IMR-90 (cell line): ENCODE results near the gene GPC6. TPM values are rescaled to one million over a fixed set of nuclear protein-coding genes. Genes with fewer than 3 reads are reported as not detected.
A peak's percentile ranks its signal among the peaks of the same experiment; 100 is the strongest.

Source experiments
- ATAC-seq: fragments of 200-7000 bp; cut with Tn5 transposase; 2 replicates; pipeline ENCODE4 v1.9.1; 2020; ENCODE audit warnings: low read depth, mild to moderate bottlenecking, moderate library complexity
- BruUV-seq: library from RNA; stranded (reverse); fragments of 400-500 nt; replicated peaks from 2 replicates; lab custom pipeline; 2021; lab: Mats Ljungman, UMichigan
- CTCF ChIA-PET: fragments of 300-600 bp; formaldehyde crosslinking; extraction: SDS; loops from one replicate; lab custom pipeline; 2021; ENCODE audit warnings: antibody characterized with exemption; lab: Yijun Ruan, JAX
- POLR2A ChIA-PET: fragments of 300-600 bp; sonication (Branson Sonifier 250); formaldehyde crosslinking; loops from one replicate; lab custom pipeline; 2022; ENCODE audit warnings: antibody characterized with exemption; ENCODE audit not compliant: unreplicated experiment; lab: Charles Lee
- DNase-seq: peaks from one replicate; pipeline ENCODE4 v3.0.0; 2013
- H2AFZ ChIP-seq: replicated peaks from 2 replicates; pipeline ENCODE3; 2013; ENCODE audit warnings: low read length, mild to moderate bottlenecking; ENCODE audit not compliant: poor library complexity
- H2AK5ac ChIP-seq: 2 replicates; pipeline ENCODE4 v1.6.1; 2013; ENCODE audit warnings: low read depth, low read length, inconsistent platforms
- H2AK9ac ChIP-seq: replicated peaks from 2 replicates; pipeline ENCODE3; 2013; ENCODE audit warnings: mild to moderate bottlenecking, low read depth, low read length, moderate library complexity; ENCODE audit not compliant: poor library complexity
- H2BK120ac ChIP-seq: 2 replicates; pipeline ENCODE4 v1.6.1; 2013; ENCODE audit warnings: low read depth, low read length, inconsistent platforms
- H2BK15ac ChIP-seq: 3 replicates; pipeline ENCODE4 v1.6.1; 2013; ENCODE audit warnings: low read depth, low read length, inconsistent platforms
- H2BK20ac ChIP-seq: 2 replicates; pipeline ENCODE4 v1.6.1; 2013; ENCODE audit warnings: low read depth, mild to moderate bottlenecking, inconsistent platforms, low read length, moderate library complexity
- H2BK5ac ChIP-seq: 2 replicates; pipeline ENCODE4 v1.6.1; 2013; ENCODE audit warnings: mild to moderate bottlenecking, low read depth, low read length, inconsistent platforms; ENCODE audit not compliant: poor library complexity, severe bottlenecking
- H3K14ac ChIP-seq: replicated peaks from 2 replicates; pipeline ENCODE4 v1.6.1; 2013; ENCODE audit warnings: low read depth, low read length, inconsistent platforms
- H3K18ac ChIP-seq: 2 replicates; pipeline ENCODE4 v1.6.1; 2013; ENCODE audit warnings: low read depth, low read length, control low read depth
- H3K23ac ChIP-seq: 2 replicates; pipeline ENCODE4 v1.6.1; 2013; ENCODE audit warnings: low read depth, low read length, inconsistent platforms
- H3K27ac ChIP-seq: 2 replicates; pipeline ENCODE4 v1.5.1; 2013; ENCODE audit warnings: mild to moderate bottlenecking, control low read depth, low read length; ENCODE audit not compliant: insufficient read depth
- H3K27me3 ChIP-seq: 2 replicates; pipeline ENCODE4 v1.6.1; 2013; ENCODE audit warnings: low read length; ENCODE audit not compliant: control insufficient read depth, insufficient read depth
- H3K36me3 ChIP-seq: 2 replicates; pipeline ENCODE4 v1.6.1; 2013; ENCODE audit warnings: low read length, mixed read lengths; ENCODE audit not compliant: control insufficient read depth, insufficient read depth
- H3K4ac ChIP-seq: 2 replicates; pipeline ENCODE4 v1.6.1; 2013; ENCODE audit warnings: low read depth, low read length, inconsistent platforms
- H3K4me1 ChIP-seq: 2 replicates; pipeline ENCODE4 v1.6.1; 2013; ENCODE audit warnings: low read length, mixed read lengths; ENCODE audit not compliant: control insufficient read depth, insufficient read depth
- H3K4me2 ChIP-seq: 2 replicates; pipeline ENCODE4 v1.6.1; 2013; ENCODE audit warnings: low read depth, mild to moderate bottlenecking, control low read depth, low read length, moderate library complexity
- H3K4me3 ChIP-seq: 2 replicates; pipeline ENCODE4 v1.5.1; 2013; ENCODE audit warnings: low read depth, mild to moderate bottlenecking, control low read depth, low read length, moderate library complexity; ENCODE audit not compliant: insufficient read depth
- H3K56ac ChIP-seq: 2 replicates; pipeline ENCODE4 v1.6.1; 2013; ENCODE audit warnings: low read length, inconsistent platforms; ENCODE audit not compliant: insufficient read depth; ENCODE audit errors: extremely low read depth
- H3K79me1 ChIP-seq, 2 experiments: 2 replicates each; pipeline ENCODE4 v1.6.1; 2013; ENCODE audit warnings: low read length in 2 of 2, inconsistent platforms in 1 of 2, low read depth in 1 of 2
- H3K9ac ChIP-seq: 2 replicates; pipeline ENCODE4 v1.6.1; 2013; ENCODE audit warnings: low read depth, low read length, control low read depth
- H3K9me1 ChIP-seq: 2 replicates; pipeline ENCODE4 v1.6.1; 2013; ENCODE audit warnings: low read length, inconsistent platforms; ENCODE audit not compliant: insufficient read depth
- H3K9me3 ChIP-seq: 2 replicates; pipeline ENCODE4 v1.6.1; 2013; ENCODE audit warnings: low read length; ENCODE audit not compliant: control insufficient read depth, insufficient read depth
- H4K20me1 ChIP-seq: 2 replicates; pipeline ENCODE4 v1.6.1; 2013; ENCODE audit warnings: low read length, inconsistent platforms; ENCODE audit not compliant: insufficient read depth
- H4K5ac ChIP-seq: 2 replicates; pipeline ENCODE4 v1.6.1; 2013; ENCODE audit warnings: mild to moderate bottlenecking, low read depth, low read length, control low read depth
- H4K8ac ChIP-seq, 2 experiments: 2 replicates each; pipeline ENCODE4 v1.6.1; 2013; ENCODE audit warnings: low read depth in 2 of 2, low read length in 2 of 2, control low read depth in 1 of 2, inconsistent platforms in 1 of 2
- H4K91ac ChIP-seq: 2 replicates; pipeline ENCODE4 v1.6.1; 2013; ENCODE audit warnings: low read depth, low read length, inconsistent platforms; ENCODE audit not compliant: insufficient read depth
- CEBPB ChIP-seq: IDR thresholded peaks from 2 replicates; pipeline ENCODE4 v1.6.1; 2012; ENCODE audit warnings: low read depth, low read length, improper control_type of control experiment
- MAZ ChIP-seq: IDR thresholded peaks from 2 replicates; pipeline ENCODE4 v1.6.1; 2012; ENCODE audit warnings: low read depth, mild to moderate bottlenecking, low read length, improper control_type of control experiment, moderate library complexity, borderline replicate concordance
- MXI1 ChIP-seq: IDR thresholded peaks from 2 replicates; pipeline ENCODE4 v1.6.1; 2012; ENCODE audit warnings: low read depth, mild to moderate bottlenecking, low read length, moderate library complexity, borderline replicate concordance
- RCOR1 ChIP-seq: IDR thresholded peaks from 2 replicates; pipeline ENCODE4 v1.6.1; 2012; ENCODE audit warnings: mild to moderate bottlenecking, low read length, improper control_type of control experiment; ENCODE audit not compliant: insufficient replicate concordance
- WGBS, 2 experiments: methylation state at CpG; one replicate each; pipeline versions ENCODE4 v1.1.5 to v1.1.7; 2013; ENCODE audit warnings: missing lambda C conversion rate in 2 of 2; ENCODE audit not compliant: insufficient read length in 1 of 2; ENCODE audit errors: extremely low coverage in 2 of 2; 5-methylcytosine and 5-hydroxymethylcytosine counted together
- dilution Hi-C: fragments of 300-500 bp; cut with HindIII; formaldehyde crosslinking; loops from one replicate; pipeline ENCODE4 v1.14.3; 2018; ENCODE audit warnings: low sequenced_read_pairs; ENCODE audit not compliant: unreplicated experiment
- in situ Hi-C: fragments of 300-500 bp; cut with MboI; formaldehyde crosslinking; loops from 3 replicates; pipeline ENCODE4 v1.14.3; 2019; ENCODE audit warnings: low sequenced_read_pairs, inconsistent platforms, mixed read lengths
- intact Hi-C: fragments of 100-400 bp; cut with micrococcal nuclease; formaldehyde crosslinking; loops from 2 replicates; pipeline ENCODE4 v1.10.0; 2022
- polyA plus RNA-seq, 3 experiments: library from polyadenylated mRNA; depleted of rRNA; stranded (reverse); fragments of >200 nt; gene quantifications; 2 replicates each; pipeline ENCODE4 v1.2.3, GENCODE V29; 2012; ENCODE audit warnings: low replicate concordance in 1 of 3
- total RNA-seq: library from RNA; depleted of rRNA; stranded (reverse); fragments of >200 nt; gene quantifications from 2 replicates; pipeline ENCODE4 v1.2.3, GENCODE V29; 2012

The GPC6 gene
- total and polyA plus RNA-seq, 2 of the 4 experiments (the other 2 are of a cell fraction), result 14.9 to 39.4 TPM

GRCh38 chr13:93260591-93260990 is 34.0 kb downstream of the GPC6 start:
- Histone ChIP-seq H3K27me3 (no peaks in the 10 kb centered on the region), H3K4me1 (peaks cover 5% of the 10 kb centered on the region), H3K79me1 (peaks cover 0 to 7% of the 10 kb centered on the region in 2 experiments; a peak in 2 of 4 replicates), H3K4me3 (no peak overlapping the region), H2BK120ac (no peak overlapping the region), H3K27ac (no peak overlapping the region), H3K36me3 (no peaks in the 10 kb centered on the region), H3K4me2 (no peak overlapping the region), H3K9ac (no peak overlapping the region), H2AK5ac (no peak overlapping the region), H2BK20ac (no peak overlapping the region), H4K5ac (no peak overlapping the region), H4K91ac (no peak overlapping the region), H3K4ac (no peak overlapping the region), H2BK15ac (no peak overlapping the region), H3K14ac (no peak overlapping the region), H4K20me1 (no peaks in the 10 kb centered on the region), H4K8ac (no peak overlapping the region), H3K9me1 (no peaks in the 10 kb centered on the region; the same call in 1 of the 2 replicates), H2BK5ac (no peak overlapping the region), H3K56ac (no peak overlapping the region), H2AFZ (no peak overlapping the region), H2AK9ac (no peak overlapping the region), H3K23ac (no peak overlapping the region), H3K18ac (no peak overlapping the region), H3K9me3 (no peaks in the 10 kb centered on the region)
- intact Hi-C loops (no loop called here), in situ Hi-C loops (no loop called here), dilution Hi-C loops (no loop called here)
- DNase-seq (peak; percentile 44), ATAC-seq (peak; percentile 40; the same call in 1 of the 2 replicates)
- TF ChIP-seq MAZ (no peak), CEBPB (peak; percentile 50; the same call in 1 of the 2 replicates), MXI1 (no peak), RCOR1 (no peak)
- ChIA-PET CTCF (interaction anchor here (0.8 kb wide), 1 partner anchor 57 kb away, joined by 3 read pairs; no protein-coding TSS in a partner anchor), POLR2A (no interaction called here)
- no TSS peak for BruUV-seq
- whole genome bisulfite sequencing, 2 experiments, result no CpG with 5 or more reads among the region's 1 CpG
